GM21515 (cell line): ENCODE data around the gene FREY1.

Experiments used
- ATAC-seq: cut with Tn5 transposase; IDR thresholded peaks from one replicate; pipeline ENCODE4 v1.9.1; 2021; ENCODE audit not compliant: unreplicated experiment

The FREY1 gene, protein sequence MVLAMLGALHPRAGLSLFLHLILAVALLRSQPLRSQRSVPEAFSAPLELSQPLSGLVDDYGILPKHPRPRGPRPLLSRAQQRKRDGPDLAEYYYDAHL

DNA sequence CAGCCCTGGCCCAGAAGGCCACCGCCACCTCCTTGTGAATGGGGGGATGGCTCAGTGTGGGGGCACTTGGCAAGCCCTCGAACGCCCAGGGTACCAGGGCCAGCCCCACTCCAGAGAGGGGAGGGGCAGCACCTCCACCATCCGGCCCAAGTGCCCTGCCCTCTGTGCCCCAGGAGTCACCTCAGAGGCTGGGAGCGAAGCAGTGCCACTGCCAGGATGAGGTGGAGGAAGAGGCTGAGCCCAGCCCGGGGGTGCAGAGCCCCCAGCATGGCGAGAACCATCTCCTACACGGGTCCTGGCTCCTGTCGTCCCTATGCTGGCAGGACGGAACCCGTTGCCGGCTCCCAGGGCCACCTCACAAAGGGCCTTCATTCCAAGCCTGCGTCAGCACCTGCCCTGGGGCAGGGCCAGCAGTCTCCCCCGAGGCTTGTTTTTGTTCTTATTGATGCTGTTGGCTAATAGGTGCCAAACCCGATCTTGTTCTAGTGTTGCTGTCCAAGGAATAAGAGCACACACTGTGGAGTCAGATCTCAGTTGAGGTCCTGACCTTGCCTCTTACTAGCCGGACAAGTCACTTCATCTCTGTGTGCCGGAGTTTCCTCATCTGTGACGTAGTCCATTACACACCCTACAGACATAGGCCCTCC is at the start of gene FREY1:
Gene FREY1 (minus strand): TSS at position 307 of the 647 bp plus-strand sequence. CDS start 26 bp downstream, at position 281.
- ATAC-seq, result no peak

DNA sequence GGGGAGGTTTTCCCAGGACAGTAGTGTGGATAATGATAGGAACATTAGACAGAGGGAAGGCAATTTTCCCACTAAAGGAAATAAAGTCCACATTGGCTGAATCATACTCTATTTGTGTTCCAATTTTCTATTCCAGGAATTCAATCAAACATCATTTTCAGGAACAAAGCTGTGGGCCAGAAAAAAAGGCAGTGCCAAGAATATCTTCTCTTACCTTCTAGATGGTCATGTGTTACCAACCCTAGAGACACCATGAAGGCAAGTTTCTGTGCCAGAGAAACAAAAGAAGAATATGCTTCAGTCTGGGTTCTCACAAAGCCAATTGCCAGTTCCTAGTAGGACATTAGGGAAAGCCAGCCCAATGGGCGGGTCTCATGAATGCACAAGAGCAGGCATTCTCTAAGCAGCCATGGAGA is 42.9 kb upstream of the FREY1 start:
- no peak for ATAC-seq

DNA sequence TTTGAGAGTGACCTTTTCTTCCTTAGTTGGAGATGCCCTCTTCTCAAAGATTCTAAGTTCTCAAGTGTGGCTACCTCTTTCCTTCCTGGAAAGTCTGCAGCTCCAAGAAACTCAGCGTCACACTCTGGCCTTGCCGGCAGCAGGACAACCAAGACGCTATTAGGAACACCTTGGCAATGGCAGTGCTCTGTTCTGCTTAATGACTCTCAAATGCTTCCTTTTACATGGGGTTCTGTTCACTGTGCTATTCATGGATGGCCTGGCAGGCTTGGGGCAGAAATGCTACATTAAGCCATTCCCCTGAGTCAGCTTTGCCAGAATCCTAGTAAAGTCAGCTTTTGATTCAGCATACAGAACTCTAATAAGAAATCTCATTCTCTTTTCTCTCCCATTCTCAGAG is 41.3 kb upstream of the FREY1 start:
- ATAC-seq, result no peak

DNA sequence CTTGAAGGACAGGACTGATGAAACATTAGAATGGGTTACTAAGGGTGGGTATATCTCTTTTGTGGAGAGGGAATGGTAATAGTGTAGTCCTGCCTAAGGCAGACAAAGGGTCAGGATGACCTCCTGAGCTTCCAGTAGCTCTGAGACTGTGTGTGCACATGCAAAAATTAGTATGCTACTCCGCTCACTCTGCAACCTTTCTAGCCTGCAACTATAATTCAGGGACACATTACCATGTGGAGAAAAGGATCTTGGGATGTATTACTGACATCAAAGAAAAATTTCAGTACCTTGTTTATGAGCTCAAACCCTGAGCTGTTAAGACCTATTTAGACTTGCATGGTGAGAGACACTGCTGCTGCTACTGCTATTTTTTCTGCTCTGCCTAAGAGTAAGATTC is 40.8 kb upstream of the FREY1 start:
- ATAC-seq, result no peak

DNA sequence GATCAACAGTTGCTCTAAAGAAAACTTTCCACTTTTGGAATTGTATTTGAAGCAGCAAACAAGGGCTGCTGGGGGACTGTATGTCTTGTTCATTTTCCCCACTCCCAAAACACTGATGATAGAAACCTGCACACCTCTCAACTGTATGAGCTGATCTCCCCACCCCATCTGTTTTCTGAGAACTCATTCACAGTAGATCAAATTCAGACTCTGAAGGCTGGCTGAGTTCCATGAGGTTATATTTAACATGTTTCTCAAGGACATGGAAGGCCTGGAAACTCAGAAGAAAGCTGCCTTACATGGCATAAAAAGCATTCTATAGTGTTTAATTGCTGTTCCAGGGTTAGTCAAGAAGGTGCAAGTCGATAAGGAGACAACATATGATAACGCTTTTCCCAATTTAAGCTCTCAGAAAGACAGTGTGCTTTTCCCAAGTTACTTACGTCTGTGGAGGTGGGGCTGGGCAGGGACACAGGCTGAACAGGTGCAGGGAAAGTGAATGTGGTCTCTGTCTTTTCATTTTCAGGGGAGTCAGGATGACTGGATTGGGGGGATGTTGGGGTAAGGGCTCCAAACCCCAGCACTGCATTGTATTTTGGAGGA is 38.4 kb upstream of the FREY1 start:
- ATAC-seq, result no peak

DNA sequence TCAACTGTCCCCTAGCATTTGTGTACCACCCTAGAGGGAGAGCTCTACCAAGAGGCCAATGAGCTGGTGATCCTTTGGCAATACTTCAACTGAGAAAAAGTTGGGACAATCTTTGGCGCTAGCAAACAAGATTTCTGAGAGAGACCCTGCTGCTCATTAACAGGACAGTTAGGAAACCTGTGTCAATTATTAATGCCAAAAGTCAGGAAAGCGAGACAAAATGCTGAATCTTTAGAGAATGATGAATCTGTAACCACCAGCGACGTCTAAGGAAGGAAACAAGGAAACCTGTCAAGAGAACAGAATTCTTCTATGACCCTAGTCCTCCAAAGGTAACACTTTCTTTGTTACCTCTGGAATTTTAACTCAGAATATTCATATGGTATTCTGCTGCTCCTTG is 35.3 kb upstream of the FREY1 start:
- no peak for ATAC-seq

DNA sequence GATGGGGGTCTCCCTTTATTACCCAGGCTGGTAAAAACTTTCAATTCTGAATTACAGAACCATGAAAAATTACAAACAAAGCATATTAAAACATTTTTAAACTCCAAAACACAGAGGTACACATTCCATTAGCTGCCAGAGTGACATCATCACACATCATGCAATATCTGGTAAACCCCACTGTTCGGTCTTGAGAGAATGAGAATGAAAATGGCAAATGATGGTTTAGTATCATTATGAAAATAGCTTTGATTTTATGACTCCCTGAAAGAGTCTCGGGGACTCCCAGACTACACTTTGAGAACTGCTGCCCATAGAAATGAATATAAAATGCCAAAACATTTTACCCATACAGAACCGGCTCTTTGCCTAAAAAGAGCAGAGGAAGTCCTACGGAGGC is 34.2 kb upstream of the FREY1 start:
- ATAC-seq, result no peak

DNA sequence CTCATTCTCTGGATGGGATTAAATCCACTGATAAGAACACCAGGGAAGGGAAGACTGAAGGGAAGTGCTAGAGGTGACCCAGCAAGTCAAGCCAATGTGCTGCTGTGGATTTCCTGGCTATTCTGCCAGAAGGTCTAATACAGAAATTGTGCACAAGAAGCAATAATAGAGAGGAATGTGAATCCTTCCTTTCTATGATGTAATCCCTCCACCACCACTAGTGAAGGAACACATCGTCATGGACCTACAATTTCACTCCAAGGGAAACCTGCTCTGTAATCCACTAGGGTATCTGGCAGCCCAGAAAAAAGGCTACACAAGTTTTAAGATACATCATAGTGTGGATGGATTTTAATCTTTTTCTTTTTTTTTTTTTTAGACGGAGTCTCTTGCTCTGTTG is 32.8 kb upstream of the FREY1 start:
- no peak for ATAC-seq

DNA sequence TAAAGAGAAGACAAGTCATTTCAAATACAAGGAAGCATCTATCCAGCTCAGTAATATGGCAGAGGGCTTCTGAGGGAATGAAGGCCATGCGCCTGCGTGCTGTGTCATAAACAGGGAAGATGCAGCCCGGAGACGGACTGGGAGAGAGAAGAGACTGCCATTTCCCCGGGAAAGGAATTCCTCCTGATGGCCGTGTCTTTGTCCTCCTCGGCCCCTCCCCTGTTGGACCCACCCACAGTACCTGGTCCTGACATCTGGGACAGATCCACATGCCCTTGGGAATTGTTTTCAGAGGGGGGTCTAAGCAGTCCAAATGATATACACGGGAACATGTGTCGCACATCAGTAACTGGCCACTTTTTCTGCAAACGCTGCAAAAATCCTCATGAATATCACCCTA is 30.8 kb upstream of the FREY1 start:
- ATAC-seq, result no peak

DNA sequence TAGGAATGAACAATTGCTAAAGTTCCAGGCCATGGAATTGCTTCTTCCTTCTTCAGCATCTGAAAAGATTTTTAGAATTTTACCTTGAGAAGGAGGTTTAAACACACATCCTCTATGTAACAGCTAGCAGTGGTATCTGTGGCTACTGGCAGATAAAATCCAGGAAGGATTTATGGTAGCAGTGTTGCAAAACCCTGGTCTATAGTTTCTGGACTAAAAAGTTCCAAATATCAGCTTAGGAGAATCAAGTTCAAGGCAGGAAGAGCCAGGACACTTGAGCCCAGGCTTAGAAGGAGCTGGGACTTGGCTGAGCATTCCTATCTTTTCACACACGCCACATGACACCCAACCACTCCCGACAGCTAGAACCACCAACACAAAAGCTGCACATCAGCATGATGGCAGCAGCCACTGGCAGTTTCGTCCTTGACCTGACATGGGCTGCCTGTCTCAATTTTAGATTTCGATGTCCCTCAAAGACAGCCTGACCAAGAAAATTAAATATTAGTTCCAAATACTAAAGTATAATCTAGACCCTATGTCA is 29.5 kb upstream of the FREY1 start:
- no peak for ATAC-seq

DNA sequence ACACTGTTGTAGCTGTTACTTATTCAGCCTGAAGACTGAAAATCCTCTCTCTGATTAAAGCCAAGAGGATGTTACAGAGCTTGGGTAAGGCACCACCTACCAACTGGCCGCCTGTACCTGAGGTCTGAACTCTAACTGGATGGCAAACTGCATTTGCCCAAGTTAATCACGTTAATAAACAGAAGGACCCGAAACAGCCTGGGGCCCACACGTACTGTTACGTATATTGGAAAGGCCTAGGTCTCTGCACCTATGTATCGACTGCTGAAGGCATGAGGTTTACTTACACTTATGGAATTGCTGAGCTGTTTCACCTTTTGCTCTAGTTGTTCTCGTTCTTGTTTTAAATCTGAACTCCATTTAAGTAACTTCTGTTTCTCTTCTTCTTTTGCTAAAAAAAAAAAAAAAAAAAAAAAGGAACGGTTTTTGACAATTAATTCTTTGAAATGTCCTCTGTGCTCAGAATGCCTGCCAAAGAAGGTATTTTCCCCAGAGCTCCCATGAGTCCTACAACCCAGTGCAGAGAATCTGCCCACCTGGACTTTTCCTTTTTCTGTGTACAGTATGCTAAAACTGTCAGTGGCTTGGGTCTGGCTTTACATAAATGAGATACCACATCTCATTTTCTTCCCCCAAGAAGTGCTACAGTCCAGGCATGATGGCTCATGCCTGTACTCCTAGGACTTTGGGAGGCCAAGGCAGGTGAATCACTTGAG is 28.4 kb upstream of the FREY1 start:
- ATAC-seq, result no peak

DNA sequence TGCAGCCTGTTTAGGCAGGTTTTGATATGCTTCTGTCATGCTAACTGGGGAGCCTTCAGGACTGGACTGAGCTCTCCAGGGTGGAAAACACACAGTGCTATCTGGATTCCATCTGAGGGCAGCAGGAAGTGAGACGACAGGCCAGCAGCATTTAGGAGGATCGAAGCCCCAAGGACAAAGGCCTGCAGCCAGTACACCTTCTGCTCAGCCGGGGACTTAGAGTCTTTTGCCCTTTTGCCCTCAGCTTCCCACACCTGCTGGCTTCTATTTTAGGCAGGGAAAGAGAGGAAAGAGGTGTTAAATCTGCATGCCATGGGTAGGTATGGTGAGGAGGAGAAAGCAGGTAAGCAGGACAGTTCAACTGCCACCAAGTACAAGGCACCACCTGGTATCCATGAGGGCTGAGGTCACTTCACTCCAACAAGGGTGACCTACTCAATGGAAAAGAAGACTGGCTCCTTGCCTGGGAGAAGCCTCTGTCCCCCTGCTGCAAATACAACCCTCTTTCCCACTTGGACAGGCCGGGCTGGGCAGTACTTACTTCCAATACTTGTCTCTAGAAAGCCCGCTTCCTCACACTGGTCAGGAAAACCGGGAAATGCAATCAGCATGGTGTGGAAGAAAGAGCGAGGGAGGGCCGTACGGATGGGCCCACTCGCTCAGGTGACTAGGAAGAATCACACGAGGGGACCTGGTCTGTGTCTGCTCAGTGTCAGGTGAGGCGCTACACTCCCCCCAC is 27.7 kb upstream of the FREY1 start:
- no peak for ATAC-seq

DNA sequence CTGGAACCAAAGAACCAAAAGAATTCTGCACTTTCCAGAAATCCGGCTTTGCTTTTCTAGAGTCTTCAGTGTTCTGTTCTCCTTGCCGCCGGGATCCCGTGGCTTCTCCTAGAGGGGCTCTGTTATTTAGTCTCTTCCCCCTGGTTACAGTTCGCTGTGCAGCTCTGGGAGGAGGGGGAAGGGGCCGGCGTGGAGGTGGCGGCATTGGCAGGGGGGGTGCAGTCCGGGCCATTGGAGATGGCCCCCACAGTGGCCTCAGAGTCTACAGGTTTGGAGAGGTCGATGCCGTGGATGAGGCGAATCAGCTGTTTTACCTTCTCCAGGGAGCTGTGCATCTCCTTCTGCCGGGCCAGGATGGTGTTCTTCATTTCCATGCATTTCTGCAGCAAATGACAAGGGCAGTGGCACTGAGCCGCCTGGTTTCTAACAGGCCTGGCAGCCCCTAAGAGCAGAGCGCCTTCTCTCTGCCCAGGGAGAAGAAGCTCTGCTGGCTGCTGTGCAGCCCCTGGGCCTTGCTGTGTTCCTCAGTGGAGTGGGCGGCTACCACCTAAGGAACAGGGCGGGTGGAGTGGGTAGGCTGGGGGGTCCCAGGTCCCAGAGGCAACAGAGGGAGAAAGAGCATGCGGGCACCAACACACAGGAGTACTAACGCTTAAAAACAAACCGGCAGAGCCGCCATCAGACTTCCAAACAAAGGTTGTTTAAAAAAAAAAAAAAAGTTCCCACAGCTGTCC is 26.9 kb upstream of the FREY1 start:
- ATAC-seq, result no peak

DNA sequence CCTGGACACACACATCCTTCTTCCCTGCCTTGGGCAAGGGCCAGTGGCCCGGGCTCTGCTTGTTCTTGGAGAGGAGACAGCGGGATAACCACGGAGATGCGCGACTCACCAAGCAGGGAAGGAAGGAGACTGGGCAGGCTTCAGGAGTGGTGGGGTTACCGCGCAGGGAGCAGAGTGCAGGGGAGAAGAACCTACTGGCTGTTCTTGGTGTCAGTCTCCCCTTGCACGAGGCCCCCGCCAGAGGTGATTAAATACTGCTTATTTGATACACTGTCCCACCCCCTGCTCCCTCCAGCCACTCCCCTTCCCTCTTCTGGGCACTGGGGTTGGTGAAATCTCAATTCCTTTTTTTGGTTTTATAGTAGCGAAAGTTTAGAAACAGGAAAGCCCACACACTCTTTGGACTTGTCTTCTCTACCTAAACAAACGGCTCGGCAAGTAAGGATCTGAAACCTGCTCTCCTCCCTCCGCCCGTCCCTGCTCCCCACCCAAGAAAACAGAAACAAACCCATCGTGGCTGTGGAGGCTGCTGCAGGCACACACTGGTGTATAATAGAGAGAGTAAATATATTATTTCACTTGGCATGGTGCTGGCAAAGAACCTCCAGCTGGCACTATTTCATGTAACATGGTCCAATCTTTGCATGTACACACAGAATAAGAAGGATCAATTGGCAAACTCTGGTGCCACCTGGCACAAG is 26.2 kb upstream of the FREY1 start:
- ATAC-seq, result peak; percentile 30

DNA sequence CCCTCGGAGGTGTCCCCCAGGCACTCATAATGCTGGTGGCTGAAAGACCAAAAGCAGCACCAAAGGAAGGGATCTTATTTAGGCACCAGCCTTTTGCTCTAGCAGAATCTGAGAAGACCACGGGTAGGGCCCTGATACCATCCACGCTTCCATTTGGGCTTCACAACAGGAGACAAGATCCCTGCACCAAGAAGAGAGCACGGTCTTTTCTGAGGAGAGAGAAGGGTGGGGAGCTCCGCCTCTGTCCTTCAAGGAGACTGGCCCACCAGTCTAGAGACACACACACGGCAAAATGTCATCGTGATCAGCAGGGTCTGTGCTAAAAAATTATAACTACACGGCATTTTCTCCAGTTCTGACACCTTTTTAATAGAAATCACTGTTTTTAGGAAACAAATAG is 25.1 kb upstream of the FREY1 start:
- no peak for ATAC-seq

DNA sequence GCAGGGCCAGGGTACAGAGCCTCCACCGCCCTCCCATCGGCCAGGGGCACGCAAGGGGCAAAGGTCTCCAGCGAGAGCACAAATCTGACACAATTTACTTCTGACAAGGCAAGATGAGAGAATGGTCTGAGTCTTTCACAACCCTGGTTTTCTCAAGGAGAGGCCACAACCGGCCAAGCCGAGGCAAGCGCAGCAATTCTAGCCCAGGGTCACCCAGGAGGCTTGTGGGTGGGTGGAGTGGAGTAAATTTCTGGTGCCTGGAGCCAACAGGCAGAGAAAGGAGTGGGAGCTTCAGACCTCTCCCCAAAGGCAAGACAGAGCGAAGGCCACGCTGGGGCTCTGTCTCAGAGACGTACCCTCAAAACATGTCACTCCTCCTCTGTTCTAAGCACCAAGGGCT is 24.7 kb upstream of the FREY1 start:
- ATAC-seq, result no peak

DNA sequence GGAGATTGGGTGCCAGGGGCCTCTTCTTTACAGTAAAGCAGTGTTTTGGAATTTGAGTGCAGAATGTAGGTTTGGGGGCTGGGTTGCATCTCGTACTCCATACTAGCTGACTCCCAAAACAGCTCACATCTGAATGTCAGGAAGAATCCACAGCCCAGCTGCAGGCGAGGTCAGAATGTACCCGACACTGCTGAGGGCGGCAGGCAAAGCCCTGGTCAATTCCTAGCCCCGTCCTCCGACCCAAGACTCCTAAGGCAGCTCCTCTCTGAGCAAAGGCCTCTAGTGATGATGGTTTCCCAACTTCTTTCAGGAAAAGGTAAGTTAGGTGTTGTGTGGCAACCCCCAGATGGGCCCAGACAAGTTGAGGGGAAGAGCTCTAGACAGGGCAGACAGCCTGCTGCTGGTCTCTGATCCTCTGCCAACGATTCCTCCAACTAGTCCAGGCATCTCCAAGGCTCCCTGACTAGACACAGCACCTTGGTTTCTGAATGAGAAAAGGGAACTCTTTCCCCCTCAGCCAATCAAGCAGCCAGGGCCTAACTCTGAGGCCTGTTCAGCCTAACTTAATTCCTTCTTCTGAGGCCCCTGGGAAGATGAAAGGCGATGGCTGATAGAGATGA is 24.0 kb upstream of the FREY1 start:
- no peak for ATAC-seq

DNA sequence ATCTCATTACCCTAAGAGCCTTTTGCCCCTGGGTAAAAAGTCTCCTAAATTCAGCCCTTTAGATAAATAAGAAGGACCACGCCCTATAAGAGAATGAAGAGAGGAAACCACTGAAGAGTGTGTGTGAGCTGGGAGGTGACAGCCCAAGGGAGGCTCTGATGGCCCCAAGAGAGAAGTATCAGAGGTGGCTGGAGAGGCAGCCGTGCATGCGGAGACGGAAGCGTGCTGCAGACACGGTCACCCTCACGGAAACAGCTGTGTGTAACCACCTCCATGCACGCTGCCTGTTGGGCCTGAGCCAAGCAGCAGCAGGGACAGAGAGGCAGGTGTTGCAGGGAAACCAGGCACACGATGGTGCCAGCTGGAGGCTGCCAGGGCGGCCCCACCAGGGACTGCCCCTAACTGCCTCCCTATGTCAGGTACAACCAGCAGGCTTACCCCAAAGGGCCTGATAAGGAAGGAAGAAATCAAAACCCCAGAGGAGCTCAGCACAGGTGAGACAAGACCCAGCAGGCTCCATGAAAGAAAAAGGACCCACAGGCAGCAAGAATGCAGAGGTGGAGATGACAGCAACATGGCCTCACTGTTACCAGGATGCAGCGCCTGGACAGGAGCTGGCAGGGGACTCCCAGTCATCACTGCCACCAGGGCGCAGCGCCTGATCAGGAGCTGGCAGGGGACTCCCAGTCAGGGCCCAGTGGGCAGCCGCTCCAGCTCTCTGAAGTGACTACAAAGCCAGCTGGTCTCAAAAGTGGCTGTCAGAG is 23.1 kb upstream of the FREY1 start:
- peak; percentile 88 for ATAC-seq
